ENCODE results near the gene NEU2.

Gene NEU2

DNA sequence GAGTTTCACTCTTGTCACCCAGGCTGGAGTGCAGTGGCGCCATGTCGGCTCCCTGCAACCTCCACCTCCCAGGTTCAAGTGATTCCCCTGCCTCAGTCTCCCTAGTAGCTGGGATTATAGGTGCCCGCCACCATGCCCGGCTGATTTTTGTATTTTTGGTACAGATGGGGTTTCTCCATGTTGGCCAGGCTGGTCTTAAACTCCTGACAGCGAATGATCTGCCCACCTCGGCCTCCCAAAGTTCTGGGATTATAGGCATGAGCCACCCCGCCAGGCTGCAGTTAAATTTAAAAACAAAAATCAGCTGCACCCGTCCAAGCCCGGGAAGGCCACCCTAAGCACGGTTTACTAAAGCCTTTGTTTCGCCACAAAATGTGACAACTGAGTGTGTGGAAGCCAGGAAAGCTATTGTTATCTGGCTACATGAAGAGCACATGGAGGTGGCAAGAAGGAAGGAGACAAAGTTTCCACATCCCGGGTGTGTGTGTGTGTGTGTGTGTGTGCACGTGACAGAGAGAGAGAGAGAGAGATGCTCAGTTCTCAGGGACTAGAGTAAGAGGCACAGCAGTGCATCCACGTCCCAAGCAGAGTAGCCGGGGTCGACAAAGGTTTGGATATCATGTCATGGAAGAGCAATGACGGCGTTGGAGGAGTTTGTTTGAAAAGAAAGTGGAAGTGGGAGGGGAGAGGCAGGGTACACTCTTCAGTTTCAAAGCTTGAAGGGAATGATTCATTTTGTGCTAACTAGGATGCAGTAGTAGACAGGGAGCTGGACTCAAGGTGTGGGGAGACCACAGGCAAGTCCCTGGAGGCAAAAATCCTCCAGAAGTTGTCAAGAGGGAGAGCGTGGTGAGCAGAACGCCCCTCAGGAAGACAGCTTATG lies 47.7 kb downstream of the NEU2 start:
- Histone ChIP-seq H3K36me3 (ENCODE audit: control insufficient read depth, insufficient read depth, low read length) (no peaks in the 10 kb centered on the region), H3K56ac (ENCODE audit: low read length) (no peak overlapping the region), H2BK120ac (ENCODE audit: low read depth, low read length) (no peak overlapping the region), H3K4me2 (ENCODE audit: low read length) (no peak overlapping the region), H3K4me3 (ENCODE audit: low read length) (no peak overlapping the region), H3K4me1 (ENCODE audit: control insufficient read depth, low read depth, low read length) (peaks cover 2% of the 10 kb centered on the region), H3K18ac (ENCODE audit: low read length) (no peak overlapping the region), H2BK5ac (ENCODE audit: low read length) (no peak overlapping the region), H3K27ac (ENCODE audit: low read depth, low read length) (no peak overlapping the region), H4K8ac (ENCODE audit: low read depth, low read length) (no peak overlapping the region), H3K79me1 (ENCODE audit: low read length) (no peaks in the 10 kb centered on the region), H3K4ac (ENCODE audit: low read depth, low read length) (no peak overlapping the region), H2BK15ac (replicated peaks; ENCODE audit: low read depth) (no peak overlapping the region), H3K23ac (ENCODE audit: low read length) (no peak overlapping the region), H2AK5ac (ENCODE audit: low read length) (no peak overlapping the region), H3K27me3 (ENCODE audit: insufficient read depth, low read length, poor library complexity) (no peaks in the 10 kb centered on the region), H3K9ac (ENCODE audit: low read length) (no peak overlapping the region), H4K5ac (ENCODE audit: low read length) (no peak overlapping the region), H3K79me2 (ENCODE audit: control insufficient read depth, insufficient read depth, low read length) (no peaks in the 10 kb centered on the region)
- no CpG with 5 or more reads among the region's 20 CpGs for WGBS (ENCODE audit: extremely low coverage, insufficient coverage, low lambda C conversion rate)
- no peak for DNase-seq

DNA sequence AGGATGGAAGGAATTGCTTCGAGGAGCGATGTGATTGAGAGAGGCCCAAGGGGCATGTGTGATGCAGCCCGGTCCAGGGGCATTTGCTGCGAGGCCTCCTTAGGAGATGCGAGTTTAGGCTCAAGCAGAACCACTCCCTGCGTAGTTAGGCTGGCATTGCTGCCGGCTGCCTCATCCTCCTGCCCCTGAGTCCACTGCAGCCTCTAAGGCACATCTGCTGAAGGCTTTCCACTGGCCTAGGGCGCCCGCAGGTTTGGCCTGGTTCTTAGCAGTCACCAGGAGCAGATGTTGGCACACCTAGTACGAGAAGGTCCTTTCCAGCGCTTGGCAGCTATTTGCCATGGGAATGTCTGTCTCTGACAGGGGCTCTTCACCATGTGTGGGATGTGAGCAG lies 48.4 kb downstream of the NEU2 start:
- no peaks in the 10 kb centered on the region for H3K79me2 ChIP-seq (ENCODE audit: control insufficient read depth, insufficient read depth, low read length)
- WGBS (ENCODE audit: extremely low coverage, insufficient coverage, low lambda C conversion rate), result no CpG with 5 or more reads among the region's 11 CpGs
- H3K9ac ChIP-seq (ENCODE audit: low read length), result no peak overlapping the region
- no peak overlapping the region for H3K4ac ChIP-seq (ENCODE audit: low read depth, low read length)
- H2BK15ac ChIP-seq (replicated peaks; ENCODE audit: low read depth), result no peak overlapping the region
- H4K5ac ChIP-seq (ENCODE audit: low read length), result no peak overlapping the region
- DNase-seq, result no peak
- peaks cover 2% of the 10 kb centered on the region for H3K4me1 ChIP-seq (ENCODE audit: control insufficient read depth, low read depth, low read length)
- H3K18ac ChIP-seq (ENCODE audit: low read length), result no peak overlapping the region
- no peak overlapping the region for H3K27ac ChIP-seq (ENCODE audit: low read depth, low read length)
- no peak overlapping the region for H2BK5ac ChIP-seq (ENCODE audit: low read length)
- no peak overlapping the region for H4K8ac ChIP-seq (ENCODE audit: low read depth, low read length)
- no peaks in the 10 kb centered on the region for H3K27me3 ChIP-seq (ENCODE audit: insufficient read depth, low read length, poor library complexity)
- no peaks in the 10 kb centered on the region for H3K36me3 ChIP-seq (ENCODE audit: control insufficient read depth, insufficient read depth, low read length)
- no peak overlapping the region for H3K23ac ChIP-seq (ENCODE audit: low read length)
- no peak overlapping the region for H2AK5ac ChIP-seq (ENCODE audit: low read length)
- H3K56ac ChIP-seq (ENCODE audit: low read length), result no peak overlapping the region
- no peak overlapping the region for H3K4me2 ChIP-seq (ENCODE audit: low read length)
- no peak overlapping the region for H3K4me3 ChIP-seq (ENCODE audit: low read length)
- H2BK120ac ChIP-seq (ENCODE audit: low read depth, low read length), result no peak overlapping the region
- no peaks in the 10 kb centered on the region for H3K79me1 ChIP-seq (ENCODE audit: low read length)

DNA sequence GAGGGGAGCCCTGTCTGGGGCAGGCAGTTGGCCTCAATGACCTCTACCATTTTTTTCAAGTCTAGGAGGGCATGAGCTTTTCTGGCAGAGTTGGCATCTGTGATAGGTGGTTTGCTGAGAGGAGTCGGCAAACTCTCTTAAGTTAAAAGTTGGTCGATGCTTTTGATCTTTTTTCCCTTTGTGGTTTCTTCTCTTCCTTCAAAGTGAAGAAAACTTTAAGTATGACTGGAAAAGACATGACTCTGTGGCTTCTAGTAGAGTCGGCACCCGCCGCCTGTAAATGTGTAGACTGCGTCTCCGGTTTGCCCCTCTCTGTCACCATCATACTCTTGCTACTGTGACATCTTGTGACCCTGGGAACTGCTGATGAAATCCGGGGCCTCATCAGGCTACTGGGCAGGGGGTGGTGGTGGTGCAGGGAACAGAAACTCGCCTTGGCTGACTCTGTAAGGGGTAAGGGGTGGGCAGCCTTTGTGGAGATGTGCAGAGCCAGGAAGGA lies 48.8 kb downstream of the NEU2 start:
- no peak for DNase-seq
- H3K9ac ChIP-seq (ENCODE audit: low read length), result no peak overlapping the region
- H3K23ac ChIP-seq (ENCODE audit: low read length), result no peak overlapping the region
- WGBS (ENCODE audit: extremely low coverage, insufficient coverage, low lambda C conversion rate), result no CpG with 5 or more reads among the region's 9 CpGs
- H3K79me2 ChIP-seq (ENCODE audit: control insufficient read depth, insufficient read depth, low read length), result no peaks in the 10 kb centered on the region
- no peak overlapping the region for H2AK5ac ChIP-seq (ENCODE audit: low read length)
- H3K18ac ChIP-seq (ENCODE audit: low read length), result no peak overlapping the region
- H3K4me1 ChIP-seq (ENCODE audit: control insufficient read depth, low read depth, low read length), result no peaks in the 10 kb centered on the region
- no peak overlapping the region for H2BK5ac ChIP-seq (ENCODE audit: low read length)
- no peak overlapping the region for H4K8ac ChIP-seq (ENCODE audit: low read depth, low read length)
- H3K4me2 ChIP-seq (ENCODE audit: low read length), result no peak overlapping the region
- H3K36me3 ChIP-seq (ENCODE audit: control insufficient read depth, insufficient read depth, low read length), result no peaks in the 10 kb centered on the region
- no peak overlapping the region for H2BK15ac ChIP-seq (replicated peaks; ENCODE audit: low read depth)
- H3K27me3 ChIP-seq (ENCODE audit: insufficient read depth, low read length, poor library complexity), result no peaks in the 10 kb centered on the region
- H4K5ac ChIP-seq (ENCODE audit: low read length), result no peak overlapping the region
- H3K4ac ChIP-seq (ENCODE audit: low read depth, low read length), result no peak overlapping the region
- no peak overlapping the region for H3K56ac ChIP-seq (ENCODE audit: low read length)
- H3K4me3 ChIP-seq (ENCODE audit: low read length), result no peak overlapping the region
- no peak overlapping the region for H2BK120ac ChIP-seq (ENCODE audit: low read depth, low read length)
- H3K79me1 ChIP-seq (ENCODE audit: low read length), result no peaks in the 10 kb centered on the region
- no peak overlapping the region for H3K27ac ChIP-seq (ENCODE audit: low read depth, low read length)

DNA sequence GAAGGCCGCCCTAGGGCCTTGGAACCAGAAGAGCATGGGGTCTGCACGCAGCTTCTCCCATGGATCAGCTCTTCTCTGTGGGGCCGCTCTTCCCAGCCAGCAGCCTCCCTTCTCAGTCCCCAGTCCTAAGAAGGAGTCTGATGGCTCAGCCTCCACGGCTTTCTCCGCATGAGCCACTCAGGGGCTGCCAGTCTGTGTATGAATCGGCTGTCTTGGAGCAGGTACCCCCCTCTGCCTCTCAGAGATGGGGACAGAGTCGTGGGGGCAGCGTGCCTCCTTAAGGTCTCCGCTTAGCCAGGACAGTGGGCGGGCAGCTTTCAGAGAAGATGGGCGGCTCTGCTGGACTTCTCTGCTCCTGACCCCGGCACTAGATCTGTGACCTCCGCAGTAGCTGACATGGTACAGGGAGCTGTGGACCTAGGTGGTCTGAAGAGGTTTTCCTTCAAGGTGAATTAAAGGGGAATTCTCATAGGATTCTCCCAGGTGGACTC lies 49.3 kb downstream of the NEU2 start:
- H3K9ac ChIP-seq (ENCODE audit: low read length), result no peak overlapping the region
- no peak overlapping the region for H3K4ac ChIP-seq (ENCODE audit: low read depth, low read length)
- no peak overlapping the region for H2BK5ac ChIP-seq (ENCODE audit: low read length)
- H3K27ac ChIP-seq (ENCODE audit: low read depth, low read length), result no peak overlapping the region
- H3K4me3 ChIP-seq (ENCODE audit: low read length), result no peak overlapping the region
- no peaks in the 10 kb centered on the region for H3K36me3 ChIP-seq (ENCODE audit: control insufficient read depth, insufficient read depth, low read length)
- no peak overlapping the region for H2BK120ac ChIP-seq (ENCODE audit: low read depth, low read length)
- H2BK15ac ChIP-seq (replicated peaks; ENCODE audit: low read depth), result no peak overlapping the region
- no peak overlapping the region for H3K56ac ChIP-seq (ENCODE audit: low read length)
- H3K79me1 ChIP-seq (ENCODE audit: low read length), result no peaks in the 10 kb centered on the region
- H3K79me2 ChIP-seq (ENCODE audit: control insufficient read depth, insufficient read depth, low read length), result no peaks in the 10 kb centered on the region
- no peak overlapping the region for H4K5ac ChIP-seq (ENCODE audit: low read length)
- no peaks in the 10 kb centered on the region for H3K27me3 ChIP-seq (ENCODE audit: insufficient read depth, low read length, poor library complexity)
- no peak overlapping the region for H2AK5ac ChIP-seq (ENCODE audit: low read length)
- no CpG with 5 or more reads among the region's 13 CpGs for WGBS (ENCODE audit: extremely low coverage, insufficient coverage, low lambda C conversion rate)
- no peak overlapping the region for H3K4me2 ChIP-seq (ENCODE audit: low read length)
- H3K18ac ChIP-seq (ENCODE audit: low read length), result no peak overlapping the region
- no peak overlapping the region for H3K23ac ChIP-seq (ENCODE audit: low read length)
- H3K4me1 ChIP-seq (ENCODE audit: control insufficient read depth, low read depth, low read length), result no peaks in the 10 kb centered on the region
- no peak overlapping the region for H4K8ac ChIP-seq (ENCODE audit: low read depth, low read length)
- no peak for DNase-seq

DNA sequence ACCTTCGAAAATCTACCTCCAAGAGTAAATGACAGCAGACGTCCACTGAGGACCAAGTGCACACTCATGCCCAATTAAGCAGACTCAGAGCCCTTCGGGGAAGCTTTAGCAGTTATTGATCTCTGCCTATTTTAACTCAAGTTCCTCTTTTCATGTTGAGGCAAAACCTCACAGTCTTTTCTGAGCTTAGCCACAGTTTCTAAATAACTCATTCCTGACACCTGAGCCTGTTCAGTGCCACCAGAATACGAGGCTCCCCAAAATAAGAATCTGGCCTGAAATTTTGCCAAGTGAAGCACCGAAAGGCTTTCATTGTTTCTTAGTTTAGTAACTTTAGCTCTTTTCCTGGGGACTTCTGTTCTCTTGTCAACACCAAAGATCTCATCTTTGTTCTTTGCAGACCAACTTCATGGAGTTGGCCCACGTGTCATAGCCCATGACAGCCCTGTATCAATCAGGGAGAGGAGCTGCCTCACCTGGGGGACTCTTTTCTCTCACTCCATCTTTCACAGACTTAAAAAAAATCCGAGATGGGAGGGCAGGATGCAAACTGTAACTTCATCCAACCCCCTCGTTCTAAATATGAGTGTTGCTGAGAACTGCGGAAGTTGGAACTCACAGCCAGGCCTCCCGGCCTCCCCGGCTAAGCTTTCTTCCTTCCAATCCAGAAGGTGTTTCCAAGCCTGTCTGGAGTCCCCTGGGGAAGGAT lies 49.9 kb downstream of the NEU2 start:
- no peak overlapping the region for H4K8ac ChIP-seq (ENCODE audit: low read depth, low read length)
- H3K4ac ChIP-seq (ENCODE audit: low read depth, low read length), result no peak overlapping the region
- no peak overlapping the region for H3K56ac ChIP-seq (ENCODE audit: low read length)
- no peak overlapping the region for H2AK5ac ChIP-seq (ENCODE audit: low read length)
- no peak for DNase-seq
- H2BK5ac ChIP-seq (ENCODE audit: low read length), result no peak overlapping the region
- no peak overlapping the region for H2BK15ac ChIP-seq (replicated peaks; ENCODE audit: low read depth)
- no peak overlapping the region for H3K18ac ChIP-seq (ENCODE audit: low read length)
- H3K4me2 ChIP-seq (ENCODE audit: low read length), result no peak overlapping the region
- H3K27me3 ChIP-seq (ENCODE audit: insufficient read depth, low read length, poor library complexity), result no peaks in the 10 kb centered on the region
- no peaks in the 10 kb centered on the region for H3K79me1 ChIP-seq (ENCODE audit: low read length)
- H3K23ac ChIP-seq (ENCODE audit: low read length), result no peak overlapping the region
- no peak overlapping the region for H2BK120ac ChIP-seq (ENCODE audit: low read depth, low read length)
- no peak overlapping the region for H3K27ac ChIP-seq (ENCODE audit: low read depth, low read length)
- no peak overlapping the region for H3K4me3 ChIP-seq (ENCODE audit: low read length)
- no peaks in the 10 kb centered on the region for H3K79me2 ChIP-seq (ENCODE audit: control insufficient read depth, insufficient read depth, low read length)
- WGBS (ENCODE audit: extremely low coverage, insufficient coverage, low lambda C conversion rate), result no CpG with 5 or more reads among the region's 11 CpGs
- no peak overlapping the region for H3K9ac ChIP-seq (ENCODE audit: low read length)
- no peaks in the 10 kb centered on the region for H3K36me3 ChIP-seq (ENCODE audit: control insufficient read depth, insufficient read depth, low read length)
- H4K5ac ChIP-seq (ENCODE audit: low read length), result no peak overlapping the region
- no peaks in the 10 kb centered on the region for H3K4me1 ChIP-seq (ENCODE audit: control insufficient read depth, low read depth, low read length)

All from mesendoderm (in vitro differentiated cells).